Breast epithelium (tissue), 4 donors: ENCODE measurements around the gene SLC43A2. TPM values are rescaled to one million over a fixed set of nuclear protein-coding genes. Genes with fewer than 3 reads are reported as not detected.
A peak's percentile ranks its signal among the peaks of the same experiment; 100 is the strongest.

Experiments used
- DNase-seq, 2 donors: peaks; one replicate each; pipeline ENCODE4 v3.0.0-alpha.2; 2019; ENCODE audit warnings: low spot score in 2 of 2
- H3K27ac ChIP-seq, 2 donors: fragments of 200-600 bp; sonication (generic) in 1 of 2; one replicate each; pipeline ENCODE4 v1.5.1; 2016 to 2019; ENCODE audit warnings: mild to moderate bottlenecking in 1 of 2
- H3K27me3 ChIP-seq, 2 donors: fragments of 200-600 bp; sonication (generic) in 1 of 2; one replicate each; pipeline versions ENCODE4 v1.5.1 to v1.6.0; 2017 to 2019; ENCODE audit warnings: control low read depth in 1 of 2, mild to moderate bottlenecking in 1 of 2
- H3K36me3 ChIP-seq: fragments of 200-600 bp; one replicate; pipeline ENCODE4 v1.5.1; 2019
- H3K4me1 ChIP-seq, 2 donors: fragments of 200-600 bp; sonication (generic); one replicate each; pipeline ENCODE4 v1.5.1; 2016 to 2019; ENCODE audit warnings: control low read depth in 1 of 2
- H3K4me3 ChIP-seq, 3 donors: fragments of 200-600 bp; sonication (generic); 1 replicate in 2 of 3; 2 replicates in 1 of 3; pipeline ENCODE4 v1.5.1; 2016 to 2019; ENCODE audit warnings: mild to moderate bottlenecking in 3 of 3, moderate library complexity in 2 of 3
- H3K9me3 ChIP-seq, 2 donors: fragments of 200-600 bp; sonication (generic) in 1 of 2; one replicate each; pipeline ENCODE4 v1.5.1; 2016 to 2019; ENCODE audit warnings: control low read depth in 1 of 2
- POLR2A ChIP-seq: fragments of 450-650 bp; IDR thresholded peaks from one replicate; pipeline ENCODE4 v1.6.1; 2016; ENCODE audit warnings: antibody characterized with exemption, mild to moderate bottlenecking, moderate library complexity
- POLR2AphosphoS5 ChIP-seq, 3 donors: sonication (generic); formaldehyde crosslinking; IDR thresholded peaks; one replicate each; pipeline ENCODE4 v1.6.1; 2017; ENCODE audit warnings: antibody characterized with exemption in 3 of 3
- intact Hi-C: fragments of 100-400 bp; cut with DNase I; formaldehyde crosslinking; loops from one replicate; pipeline ENCODE4 v1.15.1; 2023; ENCODE audit warnings: low total_unique reads
- total RNA-seq, 3 donors: library from RNA; depleted of rRNA; stranded (reverse); fragments of >200 nt; gene quantifications; one replicate each; pipeline ENCODE4 v1.1.0, GENCODE V29; 2016
- TF ChIP-seq, protein P1 (sequence below), 3 donors: fragments of 450-650 bp; IDR thresholded peaks; one replicate each; pipeline ENCODE4 v1.5.1; 2016 to 2017; ENCODE audit warnings: antibody characterized with exemption in 3 of 3, mild to moderate bottlenecking in 3 of 3, moderate library complexity in 3 of 3

The SLC43A2 gene
- total RNA-seq, 3 donors from 2014 or later = 13.8 to 18.9 (median 14.9) TPM

DNA sequence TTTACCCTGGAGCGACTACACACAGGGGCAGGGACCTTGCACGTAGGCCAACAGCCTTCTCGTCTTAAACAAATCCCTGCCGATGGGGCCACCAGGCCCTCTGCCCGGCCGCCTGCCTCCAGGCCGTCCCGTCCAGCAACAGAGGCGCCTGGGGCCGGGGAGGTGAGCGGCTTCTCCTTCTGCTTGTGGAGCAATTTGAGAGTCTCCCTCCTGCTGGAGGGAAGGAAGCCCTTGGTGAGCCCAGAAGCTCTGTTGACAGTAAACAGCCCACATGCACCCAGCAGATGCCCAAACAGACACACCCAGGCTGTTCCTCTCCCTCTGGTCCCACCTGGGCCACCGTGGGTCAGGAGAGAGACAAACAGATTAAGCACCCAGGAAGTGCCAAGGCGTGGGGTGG lies 8.1 kb downstream of the SLC43A2 start:
- intact Hi-C loops = no loop called here
- peak overlapping the region in 1 of 2 donors; percentile 79 for H3K27ac ChIP-seq

DNA sequence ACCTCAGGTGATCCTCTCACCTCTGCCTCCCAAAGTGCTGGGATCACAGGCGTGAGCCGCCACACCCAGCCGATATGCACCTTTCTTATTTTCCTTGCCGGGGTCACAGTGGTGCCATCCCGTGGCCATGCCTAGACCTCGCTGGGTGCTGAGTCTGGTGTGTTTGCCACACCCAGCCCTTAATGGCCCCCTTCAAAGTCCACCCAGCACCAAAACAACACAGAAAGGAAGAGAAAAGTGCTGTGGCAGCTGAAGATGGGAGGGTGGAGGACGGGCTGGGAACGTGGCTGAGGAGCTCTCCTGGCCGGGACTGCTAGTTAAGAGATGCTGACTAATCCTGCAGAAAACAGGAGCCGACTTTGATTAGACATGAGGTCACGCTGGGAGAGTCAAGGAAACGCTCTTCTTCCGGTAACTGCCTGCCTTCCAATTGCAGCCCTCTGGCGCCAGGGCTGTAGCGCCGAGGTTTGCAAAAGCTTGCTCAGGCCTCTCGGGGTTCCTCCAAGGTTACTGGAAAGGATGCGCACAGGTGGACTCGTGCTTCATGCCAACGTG lies 10.9 kb downstream of the SLC43A2 start:
- Histone ChIP-seq H3K9me3 (no peaks in the 10 kb centered on the region), H3K27me3 (no peaks in the 10 kb centered on the region), H3K4me1 (no peaks in the 10 kb centered on the region), H3K27ac (peak overlapping the region; percentile 21 to 56), H3K36me3 (no peaks in the 10 kb centered on the region), H3K4me3 (no peak overlapping the region)
- intact Hi-C loops = no loop called here
- DNase-seq = no peak
- TF ChIP-seq, protein P1, sequence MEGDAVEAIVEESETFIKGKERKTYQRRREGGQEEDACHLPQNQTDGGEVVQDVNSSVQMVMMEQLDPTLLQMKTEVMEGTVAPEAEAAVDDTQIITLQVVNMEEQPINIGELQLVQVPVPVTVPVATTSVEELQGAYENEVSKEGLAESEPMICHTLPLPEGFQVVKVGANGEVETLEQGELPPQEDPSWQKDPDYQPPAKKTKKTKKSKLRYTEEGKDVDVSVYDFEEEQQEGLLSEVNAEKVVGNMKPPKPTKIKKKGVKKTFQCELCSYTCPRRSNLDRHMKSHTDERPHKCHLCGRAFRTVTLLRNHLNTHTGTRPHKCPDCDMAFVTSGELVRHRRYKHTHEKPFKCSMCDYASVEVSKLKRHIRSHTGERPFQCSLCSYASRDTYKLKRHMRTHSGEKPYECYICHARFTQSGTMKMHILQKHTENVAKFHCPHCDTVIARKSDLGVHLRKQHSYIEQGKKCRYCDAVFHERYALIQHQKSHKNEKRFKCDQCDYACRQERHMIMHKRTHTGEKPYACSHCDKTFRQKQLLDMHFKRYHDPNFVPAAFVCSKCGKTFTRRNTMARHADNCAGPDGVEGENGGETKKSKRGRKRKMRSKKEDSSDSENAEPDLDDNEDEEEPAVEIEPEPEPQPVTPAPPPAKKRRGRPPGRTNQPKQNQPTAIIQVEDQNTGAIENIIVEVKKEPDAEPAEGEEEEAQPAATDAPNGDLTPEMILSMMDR (IDR thresholded peaks at IDR 0.05) = no peak
- TF ChIP-seq POLR2AphosphoS5 (IDR thresholded peaks at IDR 0.05) (no peak), POLR2A (no peak)

More for the DNA sequence above, 8.1 kb downstream of the SLC43A2 start:
- no peaks in the 10 kb centered on the region for H3K36me3 ChIP-seq
- DNase-seq = no peak
- no peaks in the 10 kb centered on the region for H3K9me3 ChIP-seq
- TF ChIP-seq POLR2A (no peak), POLR2AphosphoS5 (IDR thresholded peaks at IDR 0.05) (no peak)
- TF ChIP-seq, protein P1 (IDR thresholded peaks at IDR 0.05) = no peak
- H3K4me3 ChIP-seq = no peak overlapping the region
- H3K27me3 ChIP-seq = no peaks in the 10 kb centered on the region
- H3K4me1 ChIP-seq = no peaks in the 10 kb centered on the region

DNA sequence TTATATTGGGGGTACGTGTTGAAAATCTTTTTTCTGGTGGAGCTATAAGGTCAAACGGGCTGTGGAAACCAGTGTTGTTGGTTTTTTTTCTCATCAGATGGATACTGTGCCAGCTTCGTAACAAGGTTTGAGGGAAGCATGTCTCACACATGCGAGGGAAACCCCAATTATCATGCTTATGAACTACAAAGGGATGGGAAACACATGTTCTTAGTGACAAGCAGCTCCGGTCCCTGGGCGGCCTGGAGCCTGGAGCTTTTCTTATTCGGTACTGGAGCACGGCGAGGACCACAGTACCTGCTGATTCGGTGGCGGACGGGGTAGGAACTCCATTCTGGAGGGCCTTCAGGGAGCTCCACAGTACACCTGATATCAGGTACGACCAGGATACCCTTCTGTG lies 12.5 kb downstream of the SLC43A2 start:
- H3K36me3 ChIP-seq = no peaks in the 10 kb centered on the region
- no peaks in the 10 kb centered on the region for H3K9me3 ChIP-seq
- H3K4me1 ChIP-seq = no peaks in the 10 kb centered on the region
- H3K4me3 ChIP-seq = no peak overlapping the region
- no peak for TF ChIP-seq POLR2A
- TF ChIP-seq POLR2AphosphoS5 (IDR thresholded peaks at IDR 0.05) = no peak
- TF ChIP-seq, protein P1 (IDR thresholded peaks at IDR 0.05) = no peak
- DNase-seq = no peak
- H3K27ac ChIP-seq = no peak overlapping the region
- intact Hi-C loops = no loop called here
- H3K27me3 ChIP-seq = no peaks in the 10 kb centered on the region

DNA sequence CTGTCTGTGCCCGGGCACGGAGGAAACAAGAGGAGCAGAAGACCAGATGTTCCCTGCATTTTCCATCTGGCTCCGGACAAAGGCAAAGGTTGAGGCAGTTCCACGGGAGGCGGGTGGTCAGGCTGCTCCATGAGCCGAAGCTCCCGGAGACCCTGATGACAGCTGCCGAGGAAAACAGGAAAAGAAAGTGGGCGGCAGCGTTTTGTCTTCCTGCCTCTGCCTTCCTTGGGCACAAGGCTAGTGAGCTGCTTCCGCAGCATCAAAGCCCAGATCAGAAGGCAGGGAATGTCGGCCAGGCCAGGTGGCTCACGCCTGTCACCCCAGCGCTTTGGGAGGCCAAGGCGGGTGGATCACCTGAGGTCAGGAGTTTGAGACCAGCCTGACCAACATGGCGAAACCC lies 16.2 kb downstream of the SLC43A2 start:
- no peak for DNase-seq
- H3K36me3 ChIP-seq = no peaks in the 10 kb centered on the region
- peak overlapping the region; percentile 11 to 32 for H3K27ac ChIP-seq
- H3K4me3 ChIP-seq = no peak overlapping the region
- intact Hi-C loops = no loop called here
- no peaks in the 10 kb centered on the region for H3K9me3 ChIP-seq
- TF ChIP-seq POLR2A (no peak), POLR2AphosphoS5 (IDR thresholded peaks at IDR 0.05) (no peak)
- TF ChIP-seq, protein P1 (IDR thresholded peaks at IDR 0.05) = no peak
- no peaks in the 10 kb centered on the region for H3K27me3 ChIP-seq
- H3K4me1 ChIP-seq = no peaks in the 10 kb centered on the region

DNA sequence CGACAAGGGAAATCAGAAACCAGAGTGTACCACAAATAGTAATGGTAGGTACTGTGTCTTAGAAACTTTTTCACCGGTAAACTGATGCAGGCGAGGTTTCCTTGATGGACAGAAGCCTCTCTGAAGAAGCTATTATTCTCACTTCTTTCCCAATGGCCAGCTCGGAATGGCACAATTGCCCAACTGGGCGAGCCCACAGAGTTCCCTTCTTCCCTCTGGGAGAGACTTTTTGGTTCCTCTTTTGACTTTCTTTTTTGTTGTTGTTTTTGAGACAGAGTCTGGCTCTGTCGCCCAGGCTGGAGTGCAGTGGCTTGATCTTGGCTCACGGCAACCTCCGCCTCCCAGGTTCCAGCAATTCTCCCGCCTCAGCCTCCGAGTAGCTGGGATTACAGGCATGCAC lies 16.9 kb downstream of the SLC43A2 start:
- H3K36me3 ChIP-seq = no peaks in the 10 kb centered on the region
- peak overlapping the region; percentile 11 to 32 for H3K27ac ChIP-seq
- TF ChIP-seq, protein P1 (IDR thresholded peaks at IDR 0.05) = no peak
- TF ChIP-seq POLR2A (no peak), POLR2AphosphoS5 (IDR thresholded peaks at IDR 0.05) (no peak)
- intact Hi-C loops = no loop called here
- no peaks in the 10 kb centered on the region for H3K9me3 ChIP-seq
- no peak for DNase-seq
- no peaks in the 10 kb centered on the region for H3K27me3 ChIP-seq
- no peaks in the 10 kb centered on the region for H3K4me1 ChIP-seq
- no peak overlapping the region for H3K4me3 ChIP-seq
